ENCODE results near the gene CLDN14. TPM values are rescaled to one million over a fixed set of nuclear protein-coding genes. Genes with fewer than 3 reads are reported as not detected.
"Not testable (repeated sequence)": the region's sequence is repeated elsewhere in the genome, so short reads cannot be mapped to it uniquely, and the experiment has no call there.

CLDN14 gene
- total RNA-seq, 8 experiments from 2014 or later: 0.25 to 1.4 (median 0.45) TPM; not detected in 3

- WGBS, 10 experiments: 0 to 100% (median 67%) methylated on average over 1 to 5 of the region's 6 CpGs; no CpG with 5 or more reads in 3 of the 10 experiments
- Histone ChIP-seq H3K27ac (no peak overlapping the region), H3K4me1 (replicated peaks in 1 of 2) (no peaks in the 10 kb centered on the region), H3K4me3 (no peak overlapping the region)
- in situ Hi-C loops (cut with MboI; ENCODE audit: low pct_unique_long_range_greater_than_20kb in 2 of 9, low sequenced_read_pairs in 9 of 9, unreplicated experiment in 9 of 9): loop anchor here in 1 of 9 experiments (25.0 kb wide), 1 partner anchor 434 kb away; no protein-coding TSS in a partner anchor
- ATAC-seq (replicated peaks in 6 of 8): peak in 2 of 8 experiments; percentile 79 to 86
These were observed 1.7 kb downstream of the CLDN14 start for GRCh38 chr21:36478207-36478701.

- WGBS, 10 experiments: 0 to 91% (median 75%) methylated on average over 1 to 7 of the region's 7 CpGs
- no peak overlapping the region for H3K27ac ChIP-seq
- no peaks in the 10 kb centered on the region for H3K4me1 ChIP-seq (replicated peaks in 1 of 2)
- ATAC-seq (replicated peaks in 6 of 8): no peak
- H3K4me3 ChIP-seq: no peak overlapping the region
- in situ Hi-C loops (cut with MboI; ENCODE audit: low pct_unique_long_range_greater_than_20kb in 2 of 9, low sequenced_read_pairs in 9 of 9, unreplicated experiment in 9 of 9): loop anchor here in 1 of 9 experiments (25.0 kb wide), 1 partner anchor 435 kb away; no protein-coding TSS in a partner anchor
These were observed 2.4 kb downstream of the CLDN14 start for GRCh38 chr21:36477559-36477958.

- in situ Hi-C loops (cut with MboI; ENCODE audit: low pct_unique_long_range_greater_than_20kb in 2 of 9, low sequenced_read_pairs in 9 of 9, unreplicated experiment in 9 of 9): loop anchor here in 1 of 9 experiments (25.0 kb wide), 1 partner anchor 435 kb away; no protein-coding TSS in a partner anchor
- H3K27ac ChIP-seq: no peak overlapping the region
- no peaks in the 10 kb centered on the region for H3K4me1 ChIP-seq (replicated peaks in 1 of 2)
- no peak overlapping the region for H3K4me3 ChIP-seq
- ATAC-seq (replicated peaks in 6 of 8): no peak
- WGBS, 10 experiments: 59 to 82% (median 66%) methylated on average over 2 to 3 of the region's 4 CpGs; no CpG with 5 or more reads in 4 of the 10 experiments
These were observed 2.9 kb downstream of the CLDN14 start for GRCh38 chr21:36477001-36477400.

GRCh38 chr21:36476541-36476940 is 3.4 kb downstream of the CLDN14 start:
- 80 to 100% (median 89%) methylated on average over 1 to 5 of the region's 5 CpGs; no CpG with 5 or more reads in 6 of the 10 experiments for WGBS, 10 experiments
- H3K4me1 ChIP-seq (replicated peaks in 1 of 2); H3K4me3 ChIP-seq; H3K27ac ChIP-seq; ATAC-seq (replicated peaks in 6 of 8): not testable (repeated sequence)
- in situ Hi-C loops (cut with MboI; ENCODE audit: low pct_unique_long_range_greater_than_20kb in 2 of 9, low sequenced_read_pairs in 9 of 9, unreplicated experiment in 9 of 9): loop anchor here in 1 of 9 experiments (25.0 kb wide), 1 partner anchor 436 kb away; no protein-coding TSS in a partner anchor

GRCh38 chr21:36474591-36474990 is 5.3 kb downstream of the CLDN14 start:
- Histone ChIP-seq H3K4me1 (replicated peaks in 1 of 2) (no peaks in the 10 kb centered on the region), H3K4me3 (no peak overlapping the region), H3K27ac (no peak overlapping the region)
- in situ Hi-C loops (cut with MboI; ENCODE audit: low pct_unique_long_range_greater_than_20kb in 2 of 9, low sequenced_read_pairs in 9 of 9, unreplicated experiment in 9 of 9): no loop called here
- WGBS, 10 experiments: 0 to 100% (median 80%) methylated on average over 1 to 5 of the region's 6 CpGs; no CpG with 5 or more reads in 2 of the 10 experiments
- no peak for ATAC-seq (replicated peaks in 6 of 8)

GRCh38 chr21:36473203-36473602 is 6.7 kb downstream of the CLDN14 start:
- in situ Hi-C loops (cut with MboI; ENCODE audit: low pct_unique_long_range_greater_than_20kb in 2 of 9, low sequenced_read_pairs in 9 of 9, unreplicated experiment in 9 of 9): no loop called here
- no peak for ATAC-seq (replicated peaks in 6 of 8)
- H3K4me1 ChIP-seq (replicated peaks in 1 of 2): no peaks in the 10 kb centered on the region
- H3K4me3 ChIP-seq: no peak overlapping the region
- WGBS, 10 experiments: 0 to 100% (median 76%) methylated on average over 1 of the region's 1 CpG; no CpG with 5 or more reads in 4 of the 10 experiments
- H3K27ac ChIP-seq: no peak overlapping the region

- in situ Hi-C loops (cut with MboI; ENCODE audit: low pct_unique_long_range_greater_than_20kb in 2 of 9, low sequenced_read_pairs in 9 of 9, unreplicated experiment in 9 of 9): no loop called here
These were observed 7.5 kb downstream of the CLDN14 start for GRCh38 chr21:36472377-36472776.

GRCh38 chr21:36471254-36471723 is 8.6 kb downstream of the CLDN14 start:
- 14 to 100% (median 81%) methylated on average over 1 of the region's 1 CpG; no CpG with 5 or more reads in 4 of the 10 experiments for WGBS, 10 experiments
- in situ Hi-C loops (cut with MboI; ENCODE audit: low pct_unique_long_range_greater_than_20kb in 2 of 9, low sequenced_read_pairs in 9 of 9, unreplicated experiment in 9 of 9): no loop called here
- ATAC-seq (replicated peaks in 6 of 8): no peak

More at GRCh38 chr21:36472377-36472776, 7.5 kb downstream of the CLDN14 start:
- no peak overlapping the region for H3K27ac ChIP-seq
- no peak for ATAC-seq (replicated peaks in 6 of 8)
- WGBS, 10 experiments: 58 to 94% (median 86%) methylated on average over 1 to 2 of the region's 2 CpGs; no CpG with 5 or more reads in 5 of the 10 experiments
- no peak overlapping the region for H3K4me3 ChIP-seq
- no peaks in the 10 kb centered on the region for H3K4me1 ChIP-seq (replicated peaks in 1 of 2)

GRCh38 chr21:36470294-36470693 is 9.6 kb downstream of the CLDN14 start:
- Histone ChIP-seq H3K27ac (no peak overlapping the region), H3K4me1 (replicated peaks in 1 of 2) (peaks cover 0 to under 1% of the 10 kb centered on the region in 2 donors), H3K4me3 (no peak overlapping the region)
- WGBS, 10 experiments: 57 to 76% (median 66%) methylated on average over 2 to 9 of the region's 10 CpGs; no CpG with 5 or more reads in 5 of the 10 experiments
- in situ Hi-C loops (cut with MboI; ENCODE audit: low pct_unique_long_range_greater_than_20kb in 2 of 9, low sequenced_read_pairs in 9 of 9, unreplicated experiment in 9 of 9): no loop called here
- no peak for ATAC-seq (replicated peaks in 6 of 8)

More at GRCh38 chr21:36471254-36471723, 8.6 kb downstream of the CLDN14 start:
- Histone ChIP-seq H3K27ac (no peak overlapping the region), H3K4me1 (replicated peaks in 1 of 2) (no peaks in the 10 kb centered on the region), H3K4me3 (no peak overlapping the region)

- Histone ChIP-seq H3K4me1 (replicated peaks in 1 of 2) (peaks cover 0 to 3% of the 10 kb centered on the region in 2 donors), H3K27ac (no peak overlapping the region), H3K4me3 (no peak overlapping the region)
- in situ Hi-C loops (cut with MboI; ENCODE audit: low pct_unique_long_range_greater_than_20kb in 2 of 9, low sequenced_read_pairs in 9 of 9, unreplicated experiment in 9 of 9): no loop called here
- 36 to 100% (median 80%) methylated on average over 1 to 6 of the region's 8 CpGs; no CpG with 5 or more reads in 3 of the 10 experiments for WGBS, 10 experiments
- ATAC-seq (replicated peaks in 6 of 8): no peak
These were observed 13.8 kb downstream of the CLDN14 start for GRCh38 chr21:36466061-36466511.

GRCh38 chr21:36465478-36465877 is 14.4 kb downstream of the CLDN14 start:
- Histone ChIP-seq H3K27ac (no peak overlapping the region), H3K4me1 (replicated peaks in 1 of 2) (peaks cover 0 to 3% of the 10 kb centered on the region in 2 donors), H3K4me3 (no peak overlapping the region)
- in situ Hi-C loops (cut with MboI; ENCODE audit: low pct_unique_long_range_greater_than_20kb in 2 of 9, low sequenced_read_pairs in 9 of 9, unreplicated experiment in 9 of 9): no loop called here
- WGBS, 10 experiments: 20 to 100% (median 55%) methylated on average over 1 to 7 of the region's 8 CpGs; no CpG with 5 or more reads in 4 of the 10 experiments
- peak in 1 of 8 experiments; percentile 55 for ATAC-seq (replicated peaks in 6 of 8)

- Histone ChIP-seq H3K4me1 (replicated peaks in 1 of 2) (peaks cover 0 to 3% of the 10 kb centered on the region in 2 donors), H3K27ac (no peak overlapping the region), H3K4me3 (no peak overlapping the region)
- in situ Hi-C loops (cut with MboI; ENCODE audit: low pct_unique_long_range_greater_than_20kb in 2 of 9, low sequenced_read_pairs in 9 of 9, unreplicated experiment in 9 of 9): no loop called here
- ATAC-seq (replicated peaks in 6 of 8): no peak
- 0 to 86% (median 58%) methylated on average over 1 to 3 of the region's 3 CpGs; no CpG with 5 or more reads in 4 of the 10 experiments for WGBS, 10 experiments
These were observed 15.3 kb downstream of the CLDN14 start for GRCh38 chr21:36464590-36464989.

- 50 to 86% (median 70%) methylated on average over 1 to 10 of the region's 10 CpGs; no CpG with 5 or more reads in 1 of the 10 experiments for WGBS, 10 experiments
- ATAC-seq (replicated peaks in 6 of 8): no peak
- Histone ChIP-seq H3K27ac (no peak overlapping the region), H3K4me1 (replicated peaks in 1 of 2) (peaks cover 0 to 3% of the 10 kb centered on the region in 2 donors), H3K4me3 (no peak overlapping the region)
- in situ Hi-C loops (cut with MboI; ENCODE audit: low pct_unique_long_range_greater_than_20kb in 2 of 9, low sequenced_read_pairs in 9 of 9, unreplicated experiment in 9 of 9): no loop called here
These were observed 15.9 kb downstream of the CLDN14 start for GRCh38 chr21:36463991-36464390.

Data from motor neuron (in vitro differentiated cells).